ENCODE measurements around the gene KCNK3.
A peak's percentile ranks its signal among the peaks of the same experiment; 100 is the strongest.

GRCh38 chr2:26727641-26728561 lies 35.4 kb downstream of the KCNK3 start:
- TF ChIP-seq, protein P1, sequence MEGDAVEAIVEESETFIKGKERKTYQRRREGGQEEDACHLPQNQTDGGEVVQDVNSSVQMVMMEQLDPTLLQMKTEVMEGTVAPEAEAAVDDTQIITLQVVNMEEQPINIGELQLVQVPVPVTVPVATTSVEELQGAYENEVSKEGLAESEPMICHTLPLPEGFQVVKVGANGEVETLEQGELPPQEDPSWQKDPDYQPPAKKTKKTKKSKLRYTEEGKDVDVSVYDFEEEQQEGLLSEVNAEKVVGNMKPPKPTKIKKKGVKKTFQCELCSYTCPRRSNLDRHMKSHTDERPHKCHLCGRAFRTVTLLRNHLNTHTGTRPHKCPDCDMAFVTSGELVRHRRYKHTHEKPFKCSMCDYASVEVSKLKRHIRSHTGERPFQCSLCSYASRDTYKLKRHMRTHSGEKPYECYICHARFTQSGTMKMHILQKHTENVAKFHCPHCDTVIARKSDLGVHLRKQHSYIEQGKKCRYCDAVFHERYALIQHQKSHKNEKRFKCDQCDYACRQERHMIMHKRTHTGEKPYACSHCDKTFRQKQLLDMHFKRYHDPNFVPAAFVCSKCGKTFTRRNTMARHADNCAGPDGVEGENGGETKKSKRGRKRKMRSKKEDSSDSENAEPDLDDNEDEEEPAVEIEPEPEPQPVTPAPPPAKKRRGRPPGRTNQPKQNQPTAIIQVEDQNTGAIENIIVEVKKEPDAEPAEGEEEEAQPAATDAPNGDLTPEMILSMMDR (IDR thresholded peaks at IDR 0.05): peak in 2 of 5 experiments; percentile 5 to 11
- TF ChIP-seq POLR2A (IDR thresholded peaks at IDR 0.05): no peak
- TF ChIP-seq EP300 (IDR thresholded peaks at IDR 0.05; ENCODE audit: low read depth): no peak
